Fibroblast of lung (primary cell): ENCODE measurements around the gene MYO1E.

Experiments
- EZH2 ChIP-seq: IDR thresholded peaks from 2 replicates; pipeline ENCODE4 v1.5.1; 2012; ENCODE audit warnings: low read length, control low read depth, mild to moderate bottlenecking; ENCODE audit errors: missing control alignments
- TF ChIP-seq, protein P1 (sequence below), 2 donors: IDR thresholded peaks in 1 of 2; conservative IDR thresholded peaks in 1 of 2; 1 replicate in 1 of 2; 2 replicates in 1 of 2; pipeline ENCODE4 v1.5.1; 2011 to 2012; ENCODE audit warnings: low read length in 2 of 2, control low read depth in 1 of 2, inconsistent platforms in 1 of 2, low read depth in 1 of 2, mild to moderate bottlenecking in 1 of 2

DNA sequence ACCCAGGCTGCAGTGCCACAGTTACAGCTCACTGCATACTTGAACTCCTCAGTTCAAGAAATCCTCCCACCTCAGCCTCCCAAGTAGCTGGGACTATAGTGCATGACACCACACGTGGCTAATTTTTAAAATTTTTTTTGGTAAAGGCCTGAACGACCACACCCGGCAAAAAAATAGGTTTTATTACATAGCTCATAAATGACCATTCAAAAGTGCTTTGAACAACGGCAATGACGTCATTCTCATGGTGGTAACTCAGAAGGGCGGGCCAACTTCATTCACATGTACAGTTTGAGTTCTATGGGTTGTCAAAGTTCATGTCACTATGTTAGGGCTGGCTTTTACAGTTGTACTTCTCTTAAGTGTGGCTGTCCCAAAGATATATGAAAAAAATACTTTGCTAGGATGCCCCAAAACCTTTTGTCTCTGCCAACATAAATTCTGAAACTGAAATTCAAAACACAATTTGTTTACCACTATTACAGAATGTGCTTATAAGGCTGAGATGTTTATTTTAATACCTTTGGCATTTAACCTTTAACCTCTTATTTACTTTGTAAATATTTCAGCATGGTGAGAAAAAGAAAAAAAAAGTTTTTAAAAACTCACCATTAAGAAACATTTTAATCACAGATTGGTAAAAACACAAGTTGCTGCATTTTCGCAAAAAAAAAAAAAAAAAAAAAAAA is 6.2 kb downstream of the MYO1E start:
- TF ChIP-seq, protein P1, sequence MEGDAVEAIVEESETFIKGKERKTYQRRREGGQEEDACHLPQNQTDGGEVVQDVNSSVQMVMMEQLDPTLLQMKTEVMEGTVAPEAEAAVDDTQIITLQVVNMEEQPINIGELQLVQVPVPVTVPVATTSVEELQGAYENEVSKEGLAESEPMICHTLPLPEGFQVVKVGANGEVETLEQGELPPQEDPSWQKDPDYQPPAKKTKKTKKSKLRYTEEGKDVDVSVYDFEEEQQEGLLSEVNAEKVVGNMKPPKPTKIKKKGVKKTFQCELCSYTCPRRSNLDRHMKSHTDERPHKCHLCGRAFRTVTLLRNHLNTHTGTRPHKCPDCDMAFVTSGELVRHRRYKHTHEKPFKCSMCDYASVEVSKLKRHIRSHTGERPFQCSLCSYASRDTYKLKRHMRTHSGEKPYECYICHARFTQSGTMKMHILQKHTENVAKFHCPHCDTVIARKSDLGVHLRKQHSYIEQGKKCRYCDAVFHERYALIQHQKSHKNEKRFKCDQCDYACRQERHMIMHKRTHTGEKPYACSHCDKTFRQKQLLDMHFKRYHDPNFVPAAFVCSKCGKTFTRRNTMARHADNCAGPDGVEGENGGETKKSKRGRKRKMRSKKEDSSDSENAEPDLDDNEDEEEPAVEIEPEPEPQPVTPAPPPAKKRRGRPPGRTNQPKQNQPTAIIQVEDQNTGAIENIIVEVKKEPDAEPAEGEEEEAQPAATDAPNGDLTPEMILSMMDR (conservative IDR thresholded peaks at IDR 0.05 in 1 of 2, IDR thresholded peaks at IDR 0.05 in 1 of 2; ENCODE audit: low read depth in 1 of 2, low read length in 2 of 2): no peak
- TF ChIP-seq EZH2: no peak
